GM13976 (cell line): Measurements from ENCODE around the gene SULF2.

ENCODE experiments used
- DNase-seq: peaks from one replicate; pipeline ENCODE4 v3.0.0; 2012; ENCODE audit warnings: low spot score
- CTCF ChIP-seq: IDR thresholded peaks from 2 replicates; pipeline ENCODE4 v1.5.1; 2012; ENCODE audit warnings: borderline replicate concordance, mild to moderate bottlenecking; ENCODE audit not compliant: insufficient read depth; ENCODE audit errors: extremely low read depth, missing control alignments, control extremely low read depth
- in situ Hi-C: fragments of 300-500 bp; cut with MboI; formaldehyde crosslinking; loops from one replicate; pipeline ENCODE4 v1.12.0; 2022; ENCODE audit warnings: low sequenced_read_pairs, mixed read lengths, inconsistent platforms; ENCODE audit not compliant: unreplicated experiment

The SULF2 gene

DNA sequence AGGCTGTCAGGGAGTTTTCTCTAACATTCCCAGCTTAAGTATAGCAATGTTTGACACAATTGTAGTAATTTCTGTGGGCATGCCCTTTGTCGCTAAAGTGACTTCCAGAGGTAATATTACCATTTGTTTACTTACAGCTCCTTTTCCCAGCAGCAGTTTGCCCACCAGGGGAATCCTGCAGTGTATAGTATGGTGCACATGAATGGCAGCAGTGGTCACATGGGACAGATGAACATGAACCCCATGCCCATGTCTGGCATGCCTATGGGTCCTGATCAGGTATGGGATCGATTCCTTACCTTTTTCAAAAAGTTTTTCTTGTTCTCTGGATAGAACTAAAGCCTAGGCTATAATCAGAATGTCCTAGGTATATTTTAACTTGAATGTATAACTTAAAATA is 132.5 kb downstream of the SULF2 start:
- TF ChIP-seq CTCF, result no peak
- no peak for DNase-seq
- in situ Hi-C loops, result no loop called here

DNA sequence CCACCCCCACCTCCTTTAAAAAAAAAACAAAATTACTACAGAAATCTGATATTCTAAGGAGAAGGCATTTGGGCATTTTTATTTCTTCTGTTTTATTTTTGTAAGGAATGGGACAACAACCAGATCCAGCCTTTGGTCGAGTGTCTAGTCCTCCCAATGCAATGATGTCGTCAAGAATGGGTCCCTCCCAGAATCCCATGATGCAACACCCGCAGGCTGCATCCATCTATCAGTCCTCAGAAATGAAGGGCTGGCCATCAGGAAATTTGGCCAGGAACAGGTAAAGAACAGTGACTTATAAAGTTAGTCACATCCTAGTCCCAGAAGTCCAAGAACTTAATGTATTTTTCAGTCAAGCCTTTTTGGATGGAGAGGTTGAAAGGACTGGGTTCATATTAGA is 133.0 kb downstream of the SULF2 start:
- no peak for DNase-seq
- no peak for TF ChIP-seq CTCF
- in situ Hi-C loops, result no loop called here

GRCh38 chr20:47648943-47649342 is 136.3 kb downstream of the SULF2 start:
- in situ Hi-C loops, result no loop called here
- TF ChIP-seq CTCF, result no peak
- DNase-seq, result no peak

DNA sequence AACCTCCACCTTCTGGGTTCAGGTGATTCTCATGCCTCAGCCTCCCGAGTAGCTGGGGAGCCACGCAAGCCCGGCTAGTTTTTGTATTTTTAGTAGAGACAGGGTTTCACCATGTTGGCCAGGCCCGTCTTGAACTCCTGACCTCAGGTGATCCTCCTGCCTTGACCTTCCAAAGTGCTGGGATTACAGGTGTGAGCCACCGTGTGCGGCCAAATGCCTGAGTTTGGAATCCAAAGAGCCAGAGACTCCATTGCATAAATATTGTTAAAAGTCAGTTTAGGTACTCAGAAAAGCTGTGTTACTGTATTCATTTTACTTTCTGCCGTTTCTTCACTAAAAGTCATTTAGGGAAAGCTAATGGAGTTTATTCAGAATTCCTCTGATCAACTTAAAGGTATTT is 137.3 kb downstream of the SULF2 start:
- in situ Hi-C loops, result no loop called here
- TF ChIP-seq CTCF, result no peak
- no peak for DNase-seq

GRCh38 chr20:47645632-47646031 is 139.6 kb downstream of the SULF2 start:
- DNase-seq, result no peak
- no peak for TF ChIP-seq CTCF
- in situ Hi-C loops, result no loop called here

DNA sequence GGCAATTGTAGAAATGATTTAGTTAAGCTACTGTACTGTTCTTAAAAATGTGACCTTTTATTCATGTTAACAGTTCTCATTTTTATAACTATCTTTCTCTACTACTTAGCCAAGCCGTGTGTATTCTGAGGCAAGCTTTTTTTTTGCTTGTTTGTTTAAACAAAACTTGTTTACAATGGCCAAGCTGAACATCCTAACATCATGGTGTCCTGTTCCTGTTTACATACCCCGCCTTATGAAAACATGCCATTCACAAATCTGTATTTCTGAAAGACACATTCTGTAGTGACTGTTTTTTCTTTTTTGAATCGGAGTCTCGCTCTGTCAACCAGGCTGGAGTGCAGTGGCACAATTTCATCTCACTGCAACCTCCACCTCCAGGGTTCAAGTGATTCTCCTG is 142.7 kb downstream of the SULF2 start:
- in situ Hi-C loops, result no loop called here
- DNase-seq, result no peak
- no peak for TF ChIP-seq CTCF

- in situ Hi-C loops, result no loop called here
- TF ChIP-seq CTCF, result no peak
- no peak for DNase-seq
These were observed 143.2 kb downstream of the SULF2 start for GRCh38 chr20:47642118-47642517.
